Mesendoderm (in vitro differentiated cells): ENCODE results near the gene GPRASP2.

ENCODE experiments used
- DNase-seq: peaks from one replicate; pipeline ENCODE4 v3.0.0; 2013
- H2AK5ac ChIP-seq: 2 replicates; pipeline ENCODE4 v1.6.1; 2013; ENCODE audit warnings: low read length, inconsistent platforms
- H2BK120ac ChIP-seq: 2 replicates; pipeline ENCODE4 v1.6.1; 2013; ENCODE audit warnings: low read depth, mild to moderate bottlenecking, low read length, moderate library complexity, mixed read lengths
- H2BK15ac ChIP-seq: replicated peaks from 2 replicates; pipeline ENCODE4 v1.6.1; 2013; ENCODE audit warnings: low read depth, mild to moderate bottlenecking, moderate library complexity
- H2BK5ac ChIP-seq: 2 replicates; pipeline ENCODE4 v1.6.1; 2013; ENCODE audit warnings: low read length, inconsistent platforms
- H3K18ac ChIP-seq: 2 replicates; pipeline ENCODE4 v1.6.1; 2013; ENCODE audit warnings: mild to moderate bottlenecking, low read length, mixed read lengths
- H3K23ac ChIP-seq: one replicate; pipeline ENCODE4 v1.6.1; 2013; ENCODE audit warnings: low read length
- H3K27ac ChIP-seq: 2 replicates; pipeline ENCODE4 v1.5.1; 2013; ENCODE audit warnings: low read depth, mild to moderate bottlenecking, inconsistent platforms, low read length, moderate library complexity
- H3K27me3 ChIP-seq: 2 replicates; pipeline ENCODE4 v1.6.1; 2013; ENCODE audit warnings: low read length, control low read depth, mild to moderate bottlenecking, inconsistent platforms; ENCODE audit not compliant: insufficient read depth, poor library complexity
- H3K36me3 ChIP-seq: 2 replicates; pipeline ENCODE4 v1.6.1; 2013; ENCODE audit warnings: low read length, inconsistent platforms; ENCODE audit not compliant: control insufficient read depth, insufficient read depth
- H3K4ac ChIP-seq: one replicate; pipeline ENCODE4 v1.6.1; 2013; ENCODE audit warnings: low read depth, mild to moderate bottlenecking, low read length, moderate library complexity
- H3K4me1 ChIP-seq: 2 replicates; pipeline ENCODE4 v1.6.1; 2013; ENCODE audit warnings: low read depth, low read length, inconsistent platforms; ENCODE audit not compliant: control insufficient read depth
- H3K4me2 ChIP-seq: 2 replicates; pipeline ENCODE4 v1.6.1; 2013; ENCODE audit warnings: low read length
- H3K4me3 ChIP-seq: 2 replicates; pipeline ENCODE4 v1.5.1; 2013; ENCODE audit warnings: mild to moderate bottlenecking, low read length
- H3K56ac ChIP-seq: one replicate; pipeline ENCODE4 v1.6.1; 2013; ENCODE audit warnings: low read length
- H3K79me1 ChIP-seq: 2 replicates; pipeline ENCODE4 v1.6.1; 2013; ENCODE audit warnings: low read length, inconsistent platforms
- H3K79me2 ChIP-seq: 2 replicates; pipeline ENCODE4 v1.6.1; 2013; ENCODE audit warnings: mild to moderate bottlenecking, low read length; ENCODE audit not compliant: control insufficient read depth, insufficient read depth
- H3K9ac ChIP-seq: 2 replicates; pipeline ENCODE4 v1.6.1; 2013; ENCODE audit warnings: low read length, inconsistent platforms
- H4K5ac ChIP-seq: one replicate; pipeline ENCODE4 v1.6.1; 2013; ENCODE audit warnings: low read length
- H4K8ac ChIP-seq: one replicate; pipeline ENCODE4 v1.6.1; 2013; ENCODE audit warnings: low read depth, mild to moderate bottlenecking, control low read depth, low read length, moderate library complexity
- WGBS: extraction: QIAGEN DNeasy Blood & Tissue Kit; methylation state at CpG from one replicate; pipeline ENCODE4 v1.1.7; 2013; ENCODE audit warnings: low lambda C conversion rate, missing lambda C conversion rate; ENCODE audit not compliant: insufficient coverage; ENCODE audit errors: extremely low coverage; 5-methylcytosine and 5-hydroxymethylcytosine counted together

GPRASP2 gene

GRCh38 chrX:102723456-102723855 lies 11.2 kb downstream of the GPRASP2 start:
- no peak overlapping the region for H3K27ac ChIP-seq
- H2BK120ac ChIP-seq: no peak overlapping the region
- WGBS: no CpG with 5 or more reads among the region's 1 CpG
- H3K27me3 ChIP-seq: no peaks in the 10 kb centered on the region
- H3K4me3 ChIP-seq: no peak overlapping the region
- no peaks in the 10 kb centered on the region for H3K36me3 ChIP-seq
- no peak overlapping the region for H3K4ac ChIP-seq
- H2BK5ac ChIP-seq: no peak overlapping the region
- no peaks in the 10 kb centered on the region for H3K4me1 ChIP-seq
- no peak overlapping the region for H3K9ac ChIP-seq
- H3K18ac ChIP-seq: no peak overlapping the region
- no peaks in the 10 kb centered on the region for H3K79me2 ChIP-seq
- no peak overlapping the region for H3K23ac ChIP-seq
- peak; percentile 79 for DNase-seq
- no peak overlapping the region for H2AK5ac ChIP-seq
- no peaks in the 10 kb centered on the region for H3K79me1 ChIP-seq
- H4K5ac ChIP-seq: no peak overlapping the region
- H3K56ac ChIP-seq: no peak overlapping the region
- no peak overlapping the region for H2BK15ac ChIP-seq
- no peak overlapping the region for H4K8ac ChIP-seq
- no peak overlapping the region for H3K4me2 ChIP-seq

DNA sequence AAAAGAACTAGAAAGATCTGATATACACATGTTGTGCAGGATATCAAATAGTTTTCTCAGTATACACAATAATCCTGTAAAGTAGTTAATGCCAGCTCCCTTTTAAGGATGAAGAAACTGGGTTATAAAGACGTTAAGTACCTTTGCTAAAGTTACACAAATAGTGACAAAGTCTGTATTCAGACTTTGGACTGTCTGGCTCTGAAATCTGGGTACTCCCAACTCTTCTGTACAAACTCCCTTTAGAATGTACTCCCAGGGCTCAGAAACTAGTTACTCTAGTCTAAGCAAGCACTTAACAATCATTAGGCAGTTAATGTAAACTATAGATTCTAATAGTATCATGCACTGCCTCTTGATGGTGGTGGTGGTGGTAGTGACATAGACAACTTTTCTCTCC lies 15.5 kb downstream of the GPRASP2 start:
- no peaks in the 10 kb centered on the region for H3K79me2 ChIP-seq
- no peak overlapping the region for H3K27ac ChIP-seq
- no peaks in the 10 kb centered on the region for H3K27me3 ChIP-seq
- H3K4me3 ChIP-seq: no peak overlapping the region
- DNase-seq: no peak
- no peak overlapping the region for H2BK5ac ChIP-seq
- H4K5ac ChIP-seq: no peak overlapping the region
- H3K4me2 ChIP-seq: no peak overlapping the region
- H4K8ac ChIP-seq: no peak overlapping the region
- no peaks in the 10 kb centered on the region for H3K36me3 ChIP-seq
- H2BK120ac ChIP-seq: no peak overlapping the region
- H3K4ac ChIP-seq: no peak overlapping the region
- no peaks in the 10 kb centered on the region for H3K79me1 ChIP-seq
- H3K9ac ChIP-seq: no peak overlapping the region
- no peak overlapping the region for H3K23ac ChIP-seq
- no CpG with 5 or more reads among the region's 1 CpG for WGBS
- no peak overlapping the region for H2BK15ac ChIP-seq
- no peak overlapping the region for H3K56ac ChIP-seq
- H2AK5ac ChIP-seq: no peak overlapping the region
- H3K18ac ChIP-seq: no peak overlapping the region
- no peaks in the 10 kb centered on the region for H3K4me1 ChIP-seq

DNA sequence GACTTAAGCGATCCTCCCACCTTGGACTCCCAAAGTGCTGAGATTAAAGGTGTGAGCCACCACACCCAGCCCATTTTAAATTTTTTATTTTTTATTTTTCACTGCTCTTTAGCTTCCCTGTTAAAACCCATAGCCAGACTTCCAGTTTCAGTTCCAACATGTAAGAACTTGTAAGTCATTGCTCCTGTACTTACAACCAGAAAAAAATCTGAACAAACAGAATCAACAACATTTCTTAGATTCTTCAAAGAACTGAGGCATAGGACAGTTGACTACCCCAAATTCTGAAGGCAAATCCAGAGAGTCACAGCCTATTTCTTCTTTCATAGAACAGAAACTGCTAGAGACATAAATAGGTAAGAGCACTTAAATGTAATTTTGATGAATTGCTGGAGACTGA lies 16.4 kb downstream of the GPRASP2 start:
- no peak for DNase-seq
- Histone ChIP-seq H4K5ac (no peak overlapping the region), H2AK5ac (no peak overlapping the region), H3K4ac (no peak overlapping the region), H3K4me3 (no peak overlapping the region), H3K56ac (no peak overlapping the region), H3K27ac (no peak overlapping the region), H3K79me2 (no peaks in the 10 kb centered on the region), H3K23ac (no peak overlapping the region), H3K27me3 (no peaks in the 10 kb centered on the region), H3K9ac (no peak overlapping the region), H3K36me3 (no peaks in the 10 kb centered on the region), H4K8ac (no peak overlapping the region), H3K18ac (no peak overlapping the region), H3K79me1 (no peaks in the 10 kb centered on the region), H2BK15ac (no peak overlapping the region), H2BK5ac (no peak overlapping the region), H3K4me2 (no peak overlapping the region), H2BK120ac (no peak overlapping the region), H3K4me1 (no peaks in the 10 kb centered on the region)
- WGBS: no CpG with 5 or more reads among the region's 1 CpG

DNA sequence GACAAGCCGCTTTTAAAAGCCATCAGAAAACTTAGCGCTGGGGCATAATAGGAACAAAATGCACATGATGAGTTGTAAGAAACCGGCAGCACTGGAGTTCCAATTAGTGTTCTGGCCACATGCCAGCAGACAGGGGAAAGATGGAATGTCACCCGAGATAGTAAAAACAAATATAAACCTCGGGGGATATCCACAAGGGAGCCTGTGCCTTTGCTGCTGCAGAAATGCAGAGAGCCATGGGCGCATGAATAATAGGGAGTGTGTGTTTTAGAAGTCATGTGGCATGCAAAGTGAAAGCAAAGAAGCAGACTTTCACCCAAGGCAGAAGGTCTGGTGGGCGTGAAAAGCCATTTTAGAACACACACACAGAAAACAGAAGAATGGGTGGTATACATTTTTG lies 27.4 kb downstream of the GPRASP2 start:
- Histone ChIP-seq H3K36me3 (no peaks in the 10 kb centered on the region), H3K4me3 (no peak overlapping the region), H2BK5ac (no peak overlapping the region), H2AK5ac (no peak overlapping the region), H3K18ac (no peak overlapping the region), H3K27me3 (no peaks in the 10 kb centered on the region), H3K9ac (no peak overlapping the region), H3K56ac (no peak overlapping the region), H3K23ac (no peak overlapping the region), H3K4ac (no peak overlapping the region), H3K4me2 (no peak overlapping the region), H4K5ac (no peak overlapping the region), H3K79me1 (no peaks in the 10 kb centered on the region), H2BK15ac (no peak overlapping the region), H2BK120ac (no peak overlapping the region), H3K79me2 (no peaks in the 10 kb centered on the region), H3K27ac (no peak overlapping the region), H4K8ac (no peak overlapping the region), H3K4me1 (no peaks in the 10 kb centered on the region)
- no CpG with 5 or more reads among the region's 7 CpGs for WGBS
- no peak for DNase-seq

DNA sequence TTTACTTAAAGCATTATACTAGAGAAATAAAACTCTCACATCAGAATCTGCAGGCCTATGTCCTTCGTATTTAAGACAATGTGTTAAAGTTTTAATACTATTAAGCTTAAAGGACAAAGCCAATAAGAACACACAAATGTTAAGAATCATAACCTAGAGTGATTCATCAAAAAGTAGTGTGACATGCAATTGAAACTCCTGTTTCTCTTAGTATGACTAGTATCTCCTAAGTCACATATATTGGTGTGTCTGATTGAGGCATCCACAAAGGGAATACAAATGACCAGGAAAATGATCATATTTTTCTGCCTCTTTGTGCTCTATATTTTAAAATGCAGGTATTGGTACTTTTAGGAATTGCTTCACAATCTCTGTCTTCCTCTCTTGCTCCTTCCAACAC lies 32.1 kb downstream of the GPRASP2 start:
- no peak overlapping the region for H3K4me3 ChIP-seq
- H4K5ac ChIP-seq: no peak overlapping the region
- H3K23ac ChIP-seq: no peak overlapping the region
- no CpG with 5 or more reads among the region's 1 CpG for WGBS
- H2AK5ac ChIP-seq: no peak overlapping the region
- no peaks in the 10 kb centered on the region for H3K79me2 ChIP-seq
- no peaks in the 10 kb centered on the region for H3K79me1 ChIP-seq
- no peak for DNase-seq
- H3K18ac ChIP-seq: no peak overlapping the region
- no peak overlapping the region for H3K4me2 ChIP-seq
- no peak overlapping the region for H3K27ac ChIP-seq
- no peak overlapping the region for H3K4ac ChIP-seq
- H4K8ac ChIP-seq: no peak overlapping the region
- H2BK5ac ChIP-seq: no peak overlapping the region
- H3K9ac ChIP-seq: no peak overlapping the region
- H3K36me3 ChIP-seq: no peaks in the 10 kb centered on the region
- H3K56ac ChIP-seq: no peak overlapping the region
- H2BK120ac ChIP-seq: no peak overlapping the region
- H2BK15ac ChIP-seq: no peak overlapping the region
- no peaks in the 10 kb centered on the region for H3K4me1 ChIP-seq
- H3K27me3 ChIP-seq: no peaks in the 10 kb centered on the region

DNA sequence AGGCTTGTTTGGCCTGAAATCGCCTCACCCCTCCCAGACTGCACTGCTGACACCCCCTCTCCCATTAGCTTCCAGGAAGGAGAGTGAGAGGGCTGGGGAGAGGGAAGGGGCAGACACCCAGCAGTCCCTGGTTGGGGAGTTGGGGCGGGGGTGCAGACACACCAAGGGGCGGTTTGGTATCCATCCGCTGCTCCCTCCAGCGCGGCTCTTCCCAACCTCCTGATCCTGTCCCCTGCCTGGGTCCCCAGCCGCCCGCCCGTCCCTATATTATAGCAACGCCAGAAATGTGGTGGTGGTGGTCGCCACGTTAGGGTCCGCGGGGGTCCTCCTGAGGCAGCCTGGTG lies 33.2 kb downstream of the GPRASP2 start:
- Histone ChIP-seq H3K27ac (no peak overlapping the region), H2BK5ac (no peak overlapping the region), H3K23ac (no peak overlapping the region), H3K4me2 (no peak overlapping the region), H3K4me3 (no peak overlapping the region), H3K4me1 (no peaks in the 10 kb centered on the region), H3K9ac (peak overlapping the region; percentile 38), H3K18ac (no peak overlapping the region), H3K79me1 (no peaks in the 10 kb centered on the region), H3K4ac (no peak overlapping the region), H4K8ac (no peak overlapping the region), H3K79me2 (no peaks in the 10 kb centered on the region), H4K5ac (no peak overlapping the region), H3K27me3 (no peaks in the 10 kb centered on the region), H3K36me3 (no peaks in the 10 kb centered on the region), H2AK5ac (no peak overlapping the region), H3K56ac (peak overlapping the region; percentile 89), H2BK15ac (no peak overlapping the region), H2BK120ac (no peak overlapping the region)
- no CpG with 5 or more reads among the region's 14 CpGs for WGBS
- DNase-seq: no peak
